ENCODE measurements around the gene TSFM.

TSFM gene

GRCh38 chr12:57782608-57783465 lies at the start of gene TSFM:
Gene TSFM (plus strand): TSS chr12:57782787. CDS start chr12:57782802, 15 bp downstream.
- peak; percentile 91 for TF ChIP-seq CTCF (IDR thresholded peaks at IDR 0.05)

DNA sequence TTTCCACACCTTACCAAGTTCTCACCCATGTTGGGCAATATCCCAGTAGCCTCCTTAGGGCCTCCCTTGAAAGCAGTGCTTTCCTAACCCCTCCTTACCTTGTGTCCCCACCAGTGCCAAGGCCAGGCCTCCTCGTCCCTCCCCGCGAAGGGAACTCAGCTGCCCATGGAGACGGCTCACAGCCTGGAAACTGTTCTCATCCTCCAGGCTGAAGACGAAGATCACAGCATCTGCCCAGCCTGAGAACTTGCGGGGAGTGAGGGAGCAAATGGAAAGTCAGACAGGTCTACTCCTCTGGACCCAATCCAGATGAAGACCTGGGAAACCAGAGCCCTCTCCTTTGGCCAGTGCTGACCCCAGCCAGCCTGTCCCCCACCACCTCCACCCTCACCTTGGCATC lies 48.7 kb upstream of the TSFM start:
- TF ChIP-seq CTCF (IDR thresholded peaks at IDR 0.05): no peak

- TF ChIP-seq CTCF (IDR thresholded peaks at IDR 0.05): no peak
These were observed 48.0 kb upstream of the TSFM start for GRCh38 chr12:57734591-57734990.

GRCh38 chr12:57735198-57735855 lies 47.3 kb upstream of the TSFM start:
- no peak for TF ChIP-seq CTCF (IDR thresholded peaks at IDR 0.05)

DNA sequence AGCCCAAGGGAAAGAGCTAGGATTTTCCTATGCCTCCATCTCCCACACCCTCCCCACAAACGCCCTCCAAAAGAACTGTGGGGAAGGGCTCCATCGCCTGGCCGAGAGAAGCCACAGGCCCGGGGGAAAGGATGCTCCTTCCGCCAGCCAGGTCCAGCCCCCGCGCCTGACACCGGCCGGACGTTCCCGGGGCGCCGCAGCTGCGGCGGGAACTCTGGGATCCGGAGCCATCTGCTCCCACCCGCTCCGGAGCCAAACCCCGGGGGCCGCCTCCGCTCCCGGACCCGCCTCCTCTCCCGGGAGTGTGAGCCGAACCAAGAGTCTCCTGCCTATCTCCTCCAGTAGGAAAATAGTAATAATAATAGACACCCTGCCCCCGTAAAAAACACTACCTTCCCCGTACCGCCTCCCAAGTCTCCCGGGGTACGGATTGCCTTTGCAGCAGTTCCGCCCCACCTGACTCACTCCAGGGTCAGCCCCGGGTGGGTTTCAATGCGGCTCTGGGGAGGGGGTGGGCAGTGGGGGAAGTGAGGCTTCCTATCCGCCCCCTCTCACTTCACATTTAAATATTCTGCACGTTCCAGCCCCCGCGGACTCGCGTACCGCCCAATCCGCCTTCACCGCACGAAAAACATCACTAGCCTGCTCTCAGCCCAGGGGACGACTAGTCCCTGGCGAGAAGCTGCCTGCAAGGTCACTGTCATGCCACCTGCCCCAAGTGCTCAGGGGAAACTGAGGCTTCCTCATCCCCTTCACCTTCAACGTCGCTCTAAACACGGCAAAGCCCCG lies 46.4 kb upstream of the TSFM start:
- TF ChIP-seq CTCF (IDR thresholded peaks at IDR 0.05): peak; percentile 27

DNA sequence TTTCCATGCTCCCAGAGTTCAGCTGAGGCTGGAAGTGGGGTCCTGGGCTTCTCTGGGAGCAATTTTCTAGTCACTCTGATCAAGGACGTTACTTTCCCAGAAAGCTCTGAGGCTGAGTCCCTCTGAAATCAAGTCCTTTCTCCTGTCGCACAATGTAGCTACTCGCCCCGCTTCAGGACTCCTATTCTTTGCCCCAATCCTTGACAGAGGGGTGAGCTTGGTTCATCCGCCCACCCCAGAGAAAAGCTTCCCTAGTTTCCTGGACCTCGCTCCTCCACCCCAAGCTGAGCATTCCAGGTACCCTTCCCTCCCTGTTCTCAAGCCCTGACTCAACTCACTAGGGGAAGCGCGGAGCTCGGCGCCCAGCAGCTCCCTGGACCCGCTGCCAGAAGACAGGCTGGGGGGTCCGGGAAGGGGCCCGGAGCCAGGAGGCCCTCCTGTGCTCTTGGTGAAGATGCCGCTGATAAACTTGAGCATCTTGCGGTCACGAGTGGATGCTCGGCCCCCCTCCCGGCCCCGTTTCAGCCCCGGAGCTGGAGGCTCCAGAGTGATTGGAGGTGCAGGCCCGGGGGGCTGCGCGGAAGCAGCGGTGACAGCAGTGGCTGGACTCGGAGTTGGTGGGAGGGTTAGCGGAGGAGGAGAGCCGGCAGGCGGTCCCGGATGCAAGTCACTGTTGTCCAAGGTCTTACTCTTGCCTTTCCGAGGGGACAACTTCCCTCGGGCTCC lies 45.7 kb upstream of the TSFM start:
- TF ChIP-seq CTCF (IDR thresholded peaks at IDR 0.05): no peak

Measured in LNCAP (cell line).